HFF-Myc (cell line): Measurements from ENCODE around the gene SPHK2.
A peak's percentile ranks its signal among the peaks of the same experiment; 100 is the strongest.

Experiments
- DNase-seq: peaks from one replicate; pipeline ENCODE4 v3.0.0-alpha.2; 2011; ENCODE audit warnings: low read depth; ENCODE audit errors: extremely low read depth
- H3K4me3 ChIP-seq: replicated peaks from 2 replicates; pipeline ENCODE4 v1.5.1; 2011; ENCODE audit warnings: low read depth, mild to moderate bottlenecking, control low read depth, low read length
- TF ChIP-seq, protein P1 (sequence below): IDR thresholded peaks from 2 replicates; pipeline ENCODE4 v1.5.1; 2012; ENCODE audit warnings: mild to moderate bottlenecking, low read depth, low read length, control low read depth; ENCODE audit errors: missing control alignments

SPHK2 gene

DNA sequence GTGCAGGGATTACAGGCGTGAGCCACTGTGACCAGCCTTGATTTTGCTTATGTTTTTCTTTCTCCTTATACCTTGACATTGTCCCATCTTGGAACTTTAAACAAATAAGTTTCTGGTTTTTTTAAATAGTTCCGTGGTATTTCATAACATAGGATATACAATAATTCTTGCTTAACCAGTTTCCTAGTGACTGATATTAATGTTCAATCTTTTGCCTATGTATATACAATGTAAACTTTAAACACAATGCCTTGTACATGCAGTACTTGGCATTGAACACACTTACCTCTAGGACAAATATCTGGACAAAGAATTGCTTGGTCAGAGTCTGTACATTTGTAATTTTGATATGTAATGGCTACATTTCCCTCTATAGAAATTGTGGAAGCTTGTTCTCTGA lies 37.1 kb upstream of the SPHK2 start:
- no peak for DNase-seq
- TF ChIP-seq, protein P1, sequence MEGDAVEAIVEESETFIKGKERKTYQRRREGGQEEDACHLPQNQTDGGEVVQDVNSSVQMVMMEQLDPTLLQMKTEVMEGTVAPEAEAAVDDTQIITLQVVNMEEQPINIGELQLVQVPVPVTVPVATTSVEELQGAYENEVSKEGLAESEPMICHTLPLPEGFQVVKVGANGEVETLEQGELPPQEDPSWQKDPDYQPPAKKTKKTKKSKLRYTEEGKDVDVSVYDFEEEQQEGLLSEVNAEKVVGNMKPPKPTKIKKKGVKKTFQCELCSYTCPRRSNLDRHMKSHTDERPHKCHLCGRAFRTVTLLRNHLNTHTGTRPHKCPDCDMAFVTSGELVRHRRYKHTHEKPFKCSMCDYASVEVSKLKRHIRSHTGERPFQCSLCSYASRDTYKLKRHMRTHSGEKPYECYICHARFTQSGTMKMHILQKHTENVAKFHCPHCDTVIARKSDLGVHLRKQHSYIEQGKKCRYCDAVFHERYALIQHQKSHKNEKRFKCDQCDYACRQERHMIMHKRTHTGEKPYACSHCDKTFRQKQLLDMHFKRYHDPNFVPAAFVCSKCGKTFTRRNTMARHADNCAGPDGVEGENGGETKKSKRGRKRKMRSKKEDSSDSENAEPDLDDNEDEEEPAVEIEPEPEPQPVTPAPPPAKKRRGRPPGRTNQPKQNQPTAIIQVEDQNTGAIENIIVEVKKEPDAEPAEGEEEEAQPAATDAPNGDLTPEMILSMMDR: no peak
- H3K4me3 ChIP-seq: no peak overlapping the region

DNA sequence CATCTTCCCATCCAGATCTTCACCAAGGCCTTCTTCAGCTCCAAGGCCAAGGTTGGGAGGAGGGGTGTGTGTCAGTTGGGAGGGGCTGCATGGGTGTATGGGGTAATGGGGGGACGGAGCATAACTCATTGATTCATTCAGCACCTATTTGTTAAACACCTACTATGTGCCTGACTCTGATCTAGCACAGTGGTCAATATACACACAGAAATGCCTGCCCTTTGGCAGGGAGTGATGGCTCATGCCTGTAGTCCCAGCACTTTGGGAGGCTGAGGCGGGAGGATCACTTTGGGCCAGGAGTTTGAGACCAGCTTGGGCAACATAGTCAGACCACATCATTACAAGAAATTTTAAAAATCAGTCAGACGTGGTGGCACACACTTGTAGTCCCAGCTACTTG lies 31.9 kb upstream of the SPHK2 start:
- no peak overlapping the region for H3K4me3 ChIP-seq
- TF ChIP-seq, protein P1: no peak
- DNase-seq: no peak

DNA sequence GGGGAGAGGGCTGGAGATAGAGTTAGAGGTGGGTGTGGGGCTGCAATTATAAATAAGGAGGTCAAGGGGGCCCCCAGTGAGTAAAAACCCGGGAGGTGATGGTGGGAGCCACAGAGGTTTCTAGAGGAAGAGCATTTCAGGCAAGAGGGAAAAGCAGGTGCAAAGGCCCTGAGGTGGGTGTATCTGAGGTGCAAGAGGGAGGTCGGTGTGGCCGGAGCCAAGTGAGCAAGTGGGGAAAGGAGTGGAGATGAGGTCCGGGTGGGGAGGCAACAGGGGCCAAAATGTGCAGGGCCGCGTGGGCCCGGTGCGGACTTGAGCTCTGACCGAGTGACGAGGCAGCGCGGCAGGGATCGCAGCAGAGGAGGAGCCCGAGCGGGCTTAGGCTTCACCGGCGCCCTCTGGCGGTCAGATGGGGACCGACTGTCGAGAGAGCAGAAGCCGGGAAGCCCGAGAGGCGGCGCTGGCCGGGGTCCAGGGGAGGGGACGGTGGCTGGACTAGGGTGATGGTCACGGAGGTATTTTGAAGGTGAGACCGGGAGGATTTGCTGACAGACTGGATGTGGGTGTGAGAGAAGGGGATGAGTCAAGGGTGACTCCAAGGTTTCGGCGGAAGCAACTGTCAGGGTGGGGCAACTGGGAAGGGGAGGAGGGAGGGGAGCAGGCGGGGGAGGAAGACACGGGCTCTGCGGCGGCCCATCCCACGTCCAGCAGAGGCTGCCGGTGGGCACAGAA lies 30.5 kb upstream of the SPHK2 start:
- TF ChIP-seq, protein P1: peak; percentile 92
- peak overlapping the region; percentile 19; the same call in 1 of the 2 replicates for H3K4me3 ChIP-seq
- peak; percentile 48 for DNase-seq

DNA sequence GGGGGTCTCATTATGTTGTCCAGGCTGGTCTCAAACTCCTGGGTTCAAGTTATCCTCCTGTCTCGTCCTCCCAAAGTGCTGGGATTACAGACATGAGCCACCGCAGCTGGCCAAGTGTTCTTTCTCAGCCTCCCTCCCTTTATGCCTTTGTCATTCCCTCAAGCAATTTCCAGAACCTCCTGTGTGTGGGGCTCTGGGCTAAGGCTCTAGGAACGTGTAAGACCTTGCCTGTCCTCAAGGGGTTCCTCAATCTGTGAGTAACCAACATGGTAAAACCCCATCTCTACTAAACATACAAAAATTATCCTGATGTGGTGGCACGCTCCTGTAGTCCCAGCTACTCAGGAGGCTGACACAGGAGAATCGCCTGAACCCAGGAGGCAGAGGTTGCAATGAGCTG lies 28.3 kb upstream of the SPHK2 start:
- TF ChIP-seq, protein P1: no peak
- H3K4me3 ChIP-seq: no peak overlapping the region
- no peak for DNase-seq

DNA sequence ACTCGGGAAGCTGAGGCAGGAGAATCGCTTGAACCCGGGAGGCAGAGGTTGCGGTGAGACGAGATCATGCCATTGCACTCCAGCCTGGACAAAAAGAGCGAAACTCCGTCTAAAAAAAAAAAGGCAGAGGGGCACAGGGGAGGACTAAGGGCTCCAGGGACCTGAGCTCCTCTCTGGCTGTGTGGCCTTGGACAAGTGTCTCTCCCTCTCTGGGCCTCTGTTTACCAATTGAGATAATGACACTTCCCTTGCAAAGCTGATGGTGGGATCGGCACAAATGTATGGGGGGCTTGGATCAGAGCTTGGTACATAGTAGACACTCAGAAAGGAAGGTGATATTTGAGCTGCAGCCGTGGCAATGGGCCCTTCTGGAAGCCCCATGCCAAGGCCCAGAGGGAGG lies 24.1 kb upstream of the SPHK2 start:
- TF ChIP-seq, protein P1: no peak
- no peak overlapping the region for H3K4me3 ChIP-seq
- no peak for DNase-seq

DNA sequence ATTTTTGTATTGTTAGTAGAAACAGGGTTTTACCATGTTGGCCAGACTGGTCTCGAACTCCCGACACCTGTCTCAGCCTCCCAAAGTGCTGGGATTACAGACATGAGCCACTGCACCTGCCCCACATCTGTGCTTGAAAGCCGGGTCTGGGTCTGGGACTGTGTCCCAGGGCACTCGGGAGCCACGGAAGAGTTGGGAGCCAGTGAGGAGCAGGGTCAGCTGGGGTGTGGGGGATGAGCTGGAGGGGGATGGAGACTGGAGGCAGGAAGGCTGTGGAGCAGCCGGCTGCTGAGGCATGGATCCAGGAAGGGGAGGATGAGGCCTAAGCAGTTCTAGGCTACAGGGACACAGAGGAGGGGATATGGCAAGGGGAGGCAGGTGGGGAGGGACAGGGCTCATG lies 23.5 kb upstream of the SPHK2 start:
- H3K4me3 ChIP-seq: no peak overlapping the region
- DNase-seq: no peak
- TF ChIP-seq, protein P1: no peak

DNA sequence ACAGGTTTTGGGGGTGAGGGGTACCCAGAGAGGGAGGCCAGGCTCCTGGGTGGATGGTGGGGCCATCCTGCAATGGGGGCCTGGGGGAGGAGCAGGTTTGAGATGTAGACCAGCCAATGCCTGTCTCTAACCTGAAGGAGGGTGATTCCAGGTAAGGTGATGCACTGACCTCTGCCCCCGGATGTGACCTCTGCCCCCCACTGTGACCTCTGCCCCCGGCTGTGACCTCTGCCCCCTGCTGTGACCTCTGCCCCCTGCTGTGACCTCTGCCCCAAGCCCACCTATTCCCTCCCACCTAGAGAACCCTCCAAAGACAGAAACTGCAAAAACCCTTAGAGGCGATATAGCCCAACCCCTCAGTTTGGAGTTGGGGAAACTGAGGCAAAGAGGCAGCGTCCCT lies 23.1 kb upstream of the SPHK2 start:
- H3K4me3 ChIP-seq: no peak overlapping the region
- TF ChIP-seq, protein P1: no peak
- no peak for DNase-seq
